ENCODE results near the gene C1QTNF7.

The C1QTNF7 gene

DNA sequence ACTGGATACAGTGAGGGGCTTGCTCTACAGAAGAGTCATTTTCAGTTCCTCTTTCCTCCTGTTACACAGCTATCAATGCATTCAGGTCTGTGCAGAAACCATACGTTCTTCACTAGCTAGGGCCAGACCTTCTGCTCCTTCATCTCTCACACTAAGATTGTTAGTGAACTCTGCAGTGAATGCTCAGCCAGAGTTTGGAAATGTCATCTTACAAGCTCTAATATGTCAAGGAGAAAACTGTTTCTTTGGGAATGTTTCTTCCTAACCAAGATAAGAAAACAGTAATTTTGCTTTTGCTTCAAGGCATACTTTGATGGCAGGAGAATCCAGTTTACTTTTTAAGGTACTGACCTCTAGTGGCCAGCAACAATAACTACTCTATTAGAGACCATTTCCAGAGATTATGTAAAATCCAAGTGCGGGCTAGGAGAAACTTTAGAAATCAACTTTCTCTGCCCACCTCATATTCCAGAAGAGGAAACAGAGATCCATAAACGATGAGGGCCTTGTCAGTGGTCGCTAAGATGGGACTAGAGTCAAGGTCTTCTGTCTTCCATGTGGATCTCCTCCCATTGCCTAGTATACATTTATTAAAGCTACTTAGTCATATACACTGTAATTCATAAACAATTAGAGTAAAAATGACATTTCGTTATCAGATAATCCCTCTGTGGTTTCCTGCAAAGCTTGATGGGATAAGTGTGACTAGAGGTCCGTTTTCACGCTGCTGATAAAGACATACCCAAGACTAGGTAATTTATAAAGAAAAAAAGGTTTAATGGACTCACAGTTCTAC is 29.8 kb downstream of the C1QTNF7 start:
- no peak for DNase-seq (ENCODE audit: low read depth, low spot score)

DNA sequence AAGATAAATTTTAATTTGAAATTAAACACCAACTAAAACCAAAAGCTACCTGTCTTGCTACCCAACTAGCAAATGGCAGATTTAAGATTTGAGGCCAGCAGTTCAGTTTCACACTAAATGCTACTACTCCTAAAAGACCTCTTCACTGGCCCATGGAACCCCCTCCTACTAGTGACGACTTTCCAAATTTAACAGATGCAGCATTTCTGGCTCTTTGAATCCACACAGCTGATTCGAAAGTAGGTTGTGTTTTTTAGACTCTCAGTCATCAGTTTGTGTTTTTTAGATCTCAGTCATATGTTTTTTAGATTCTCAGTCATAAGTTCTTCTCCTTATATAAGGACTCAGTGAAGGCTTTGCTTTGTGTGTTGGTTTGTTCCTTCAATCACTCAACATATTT is 30.8 kb downstream of the C1QTNF7 start:
- no peak for DNase-seq (ENCODE audit: low read depth, low spot score)

DNA sequence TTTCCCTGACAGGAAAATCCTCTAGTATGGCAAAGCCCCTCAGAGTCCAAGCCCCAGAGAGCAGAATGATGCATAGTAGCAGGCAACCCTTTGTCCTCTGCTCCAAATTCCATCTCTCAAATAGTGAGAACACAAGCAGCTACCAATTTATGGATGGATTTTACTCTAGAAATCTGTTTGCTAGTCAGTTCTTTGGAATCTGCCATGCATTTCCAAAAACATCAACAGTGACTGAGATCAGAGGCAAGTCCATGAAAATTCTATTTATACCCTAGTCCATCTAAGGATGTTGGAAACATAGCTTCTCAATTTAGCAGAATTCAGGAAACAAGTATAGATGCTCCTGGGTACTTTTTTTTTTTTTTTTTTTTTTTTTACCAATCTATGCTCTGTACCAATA is 31.9 kb downstream of the C1QTNF7 start:
- DNase-seq (ENCODE audit: low read depth, low spot score) = no peak

DNA sequence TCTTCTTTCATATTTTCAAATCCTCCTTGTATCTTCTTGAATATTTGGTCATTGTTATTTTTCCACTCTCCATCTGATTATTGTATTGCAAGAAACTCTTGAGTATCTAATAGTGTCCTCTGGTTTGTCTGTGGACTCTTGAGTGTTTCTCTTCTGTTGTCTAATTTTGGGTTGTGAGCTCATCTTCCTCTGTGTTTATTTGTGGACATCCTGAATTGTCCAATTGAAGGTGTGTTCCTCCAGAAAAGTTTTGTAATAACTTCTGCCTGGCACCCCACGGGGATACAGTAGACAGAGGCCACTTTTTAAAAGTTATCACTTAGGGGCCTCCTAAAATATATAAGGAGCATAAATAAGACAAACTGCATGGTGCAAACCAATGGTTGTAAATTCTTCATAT is 38.8 kb downstream of the C1QTNF7 start:
- no peak for DNase-seq (ENCODE audit: low read depth, low spot score)

DNA sequence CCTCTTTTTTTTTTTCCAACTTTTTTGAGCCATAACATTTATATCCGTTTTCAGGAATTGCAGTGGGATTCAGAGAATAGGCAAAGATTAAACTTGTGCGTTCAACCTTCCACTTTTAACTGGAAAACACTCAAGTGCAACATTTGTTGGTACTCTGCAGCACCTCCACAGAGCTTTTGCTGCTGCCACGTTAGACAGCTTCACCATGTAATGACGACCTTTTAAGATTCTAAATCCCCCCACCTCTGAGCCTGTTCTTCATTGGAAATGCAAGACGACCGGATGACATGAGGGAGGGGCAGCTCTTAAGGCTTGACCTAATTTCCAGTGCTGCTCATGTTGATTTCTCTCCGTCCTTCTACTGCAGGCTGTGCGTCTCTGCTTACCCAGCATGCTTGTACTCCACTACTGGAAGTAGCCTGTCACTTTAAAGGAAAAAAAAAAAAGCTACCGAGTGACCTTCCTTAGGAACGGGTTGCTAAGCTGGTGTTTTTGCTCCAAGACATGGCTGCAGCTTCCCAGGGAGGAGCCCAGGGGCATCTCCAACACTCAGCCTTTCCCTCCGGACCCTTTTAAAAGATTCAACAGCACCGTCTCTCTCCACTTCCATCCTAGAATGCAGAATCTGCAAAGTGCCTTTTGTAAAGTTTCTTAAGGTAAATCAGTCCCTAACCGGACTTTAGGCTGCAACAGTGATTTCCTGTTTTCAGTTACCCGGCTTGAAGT is 41.7 kb downstream of the C1QTNF7 start, which contains the start of gene CC2D2A:
TSS of gene CC2D2A (plus strand) at position 481 of the 726 bp plus-strand sequence. CDS start 6,051 bp downstream, outside the sequence.
- no peak for DNase-seq (ENCODE audit: low read depth, low spot score)

DNA sequence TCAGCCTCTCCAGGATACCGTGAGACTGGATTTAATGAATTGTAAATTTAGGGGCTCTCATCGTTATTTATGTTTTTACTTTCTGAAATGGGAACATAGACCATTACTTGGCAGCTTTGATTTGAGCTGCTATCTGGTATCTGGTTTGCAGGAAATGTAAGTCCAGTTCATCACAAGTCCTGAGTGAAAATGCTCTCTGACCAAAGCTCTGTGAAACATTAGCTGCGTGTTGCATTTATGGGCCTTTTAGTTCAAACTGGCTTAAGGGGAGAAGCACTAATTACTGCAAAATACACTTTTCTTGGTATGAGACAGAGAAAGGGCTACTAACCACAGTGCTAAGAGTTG is 42.3 kb downstream of the C1QTNF7 start:
- DNase-seq (ENCODE audit: low read depth, low spot score) = no peak

DNA sequence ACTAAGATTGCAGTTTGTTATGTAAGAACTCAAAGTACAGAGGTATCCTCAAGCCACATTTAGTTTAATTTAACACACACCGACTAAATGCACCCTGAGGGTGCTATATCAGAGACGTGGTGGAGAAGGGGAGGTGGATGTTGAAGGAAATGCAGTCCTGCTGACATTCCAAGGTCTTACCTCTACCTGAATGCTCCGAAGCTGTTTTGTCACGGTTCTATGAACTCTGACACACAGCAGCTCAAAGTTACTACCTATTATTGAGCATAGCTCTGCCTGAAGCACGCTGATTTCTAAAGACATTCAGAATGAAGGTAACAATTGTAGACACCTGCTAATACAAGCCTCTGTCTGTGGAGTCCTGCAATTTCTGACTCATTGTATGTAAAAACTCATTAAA is 48.6 kb downstream of the C1QTNF7 start:
- DNase-seq (ENCODE audit: low read depth, low spot score) = no peak

DNA sequence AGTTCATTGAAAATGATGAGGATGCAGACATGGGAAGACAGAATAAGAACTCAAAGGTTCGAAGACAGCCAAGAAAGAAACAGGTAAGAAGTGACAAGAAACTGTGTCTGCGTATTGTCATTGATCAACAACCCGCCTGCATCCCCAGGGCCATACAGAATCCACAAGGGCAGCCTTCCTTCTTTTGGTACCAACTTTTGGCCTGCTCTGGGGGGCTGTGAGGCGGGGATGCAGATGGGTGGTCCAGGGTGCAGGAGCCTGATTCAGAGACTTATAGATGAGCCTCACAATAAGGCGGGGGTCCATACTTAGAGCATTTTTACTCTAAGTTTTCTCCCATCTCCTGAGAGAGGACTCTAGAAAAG is 50.9 kb downstream of the C1QTNF7 start:
- DNase-seq (ENCODE audit: low read depth, low spot score) = no peak

DNA sequence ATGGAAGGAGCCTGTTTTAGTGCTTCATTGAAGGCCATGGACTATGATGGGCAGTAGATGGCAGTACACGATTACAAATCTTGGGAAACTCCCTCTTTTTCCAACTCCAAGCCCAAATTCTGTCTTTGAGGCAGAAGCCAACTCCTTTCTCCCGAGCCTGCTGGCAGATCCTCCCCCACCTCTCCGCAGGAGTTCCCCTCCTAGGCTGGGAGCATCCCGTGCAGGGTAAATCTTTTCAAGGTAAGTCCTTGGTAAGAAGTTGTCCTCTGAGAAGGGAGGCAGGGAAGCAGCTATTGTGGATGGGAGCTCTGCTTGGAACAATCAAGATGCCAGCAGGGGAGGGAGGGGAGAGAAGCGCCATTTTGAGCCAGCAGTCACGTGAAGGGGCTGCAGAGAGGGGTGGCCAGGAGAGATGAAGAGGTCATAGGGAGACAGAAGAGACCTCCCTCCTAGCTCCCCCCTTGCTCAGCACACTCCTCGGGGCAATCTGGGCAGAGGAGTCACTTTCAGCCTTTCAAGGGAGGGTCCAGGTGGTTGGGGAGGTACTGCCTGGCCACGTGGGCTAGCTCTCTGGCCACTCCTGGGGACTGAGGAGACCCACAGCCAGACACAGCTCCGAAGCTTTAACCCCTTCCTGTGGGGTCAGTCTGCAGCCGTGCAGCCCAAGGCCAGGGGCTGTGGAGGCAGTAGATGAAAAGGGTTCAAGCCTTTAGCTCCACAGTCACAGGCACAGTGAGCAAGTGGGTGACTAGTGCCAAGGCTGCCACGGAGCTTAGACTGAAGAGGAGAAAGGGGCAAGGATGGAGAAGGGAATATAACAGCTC is 51.5 kb downstream of the C1QTNF7 start:
- peak; percentile 69 for DNase-seq (ENCODE audit: low read depth, low spot score)

DNA sequence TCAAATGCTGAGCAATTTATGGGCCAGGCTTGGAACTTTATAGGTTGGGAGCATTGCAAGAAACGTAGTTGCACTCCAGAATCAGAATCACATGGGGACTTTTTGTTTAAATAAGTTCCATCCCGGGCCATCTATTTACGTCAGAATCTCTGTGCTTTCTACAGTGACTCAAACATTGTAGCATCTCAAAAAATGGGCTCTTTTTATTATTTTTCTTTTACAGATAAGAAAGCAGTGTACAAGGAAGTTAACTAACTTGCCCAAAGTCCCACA is 52.0 kb downstream of the C1QTNF7 start:
- no peak for DNase-seq (ENCODE audit: low read depth, low spot score)

DNA sequence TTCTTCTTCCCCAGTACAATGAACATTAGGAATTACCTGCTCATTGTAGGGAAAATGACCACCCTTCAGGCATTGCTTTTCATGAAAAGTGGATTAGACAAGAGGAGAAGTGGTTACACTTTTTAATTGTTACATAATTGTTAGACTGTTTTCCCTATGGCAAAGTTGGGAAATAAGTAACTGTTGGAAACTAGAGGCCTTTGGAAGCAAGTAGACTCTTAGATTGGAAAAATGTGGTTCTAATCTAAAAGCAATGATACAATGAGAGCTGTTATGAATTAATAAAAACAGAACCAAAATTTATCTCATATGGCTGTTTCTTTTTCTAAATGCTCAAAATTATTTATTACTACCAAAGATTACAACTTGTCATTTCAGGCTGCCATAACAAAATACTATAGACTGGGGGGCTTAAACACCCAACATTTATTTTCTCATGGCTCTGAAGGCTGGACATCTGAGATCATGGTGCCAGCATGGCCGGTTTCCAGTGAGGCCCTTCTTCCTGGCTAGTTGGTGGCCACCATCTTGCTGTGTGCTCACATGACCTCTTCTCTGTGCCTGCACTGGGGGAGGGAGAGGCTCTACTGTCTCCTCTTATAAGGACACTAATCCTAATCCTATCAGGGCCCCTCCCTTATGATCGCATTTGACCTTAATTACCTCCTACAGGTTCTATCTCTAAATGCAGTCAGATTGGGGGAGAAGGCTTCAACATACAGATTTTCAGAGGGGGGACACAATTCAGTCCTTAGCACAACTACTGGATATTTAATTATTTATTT is 54.3 kb downstream of the C1QTNF7 start:
- DNase-seq (ENCODE audit: low read depth, low spot score) = no peak

DNA sequence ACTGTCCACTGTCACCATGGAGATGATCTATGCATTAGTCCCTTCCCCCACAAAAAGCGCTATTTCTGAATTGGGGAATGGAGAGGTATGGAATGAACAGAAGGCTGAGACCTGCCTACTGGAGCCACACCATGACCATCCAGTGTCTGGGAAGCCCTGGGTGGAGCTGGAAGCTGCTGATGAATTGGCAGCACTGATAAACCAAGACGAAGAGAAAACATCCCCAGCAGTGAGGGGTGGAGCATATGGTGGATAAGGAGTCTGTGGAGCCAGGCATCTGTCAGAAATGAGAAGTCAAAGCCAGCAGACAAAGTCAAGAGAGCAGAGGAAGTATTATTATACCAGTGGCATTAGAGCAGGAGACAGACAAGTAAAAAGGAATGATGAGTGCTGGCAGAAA is 55.0 kb downstream of the C1QTNF7 start:
- no peak for DNase-seq (ENCODE audit: low read depth, low spot score)

DNA sequence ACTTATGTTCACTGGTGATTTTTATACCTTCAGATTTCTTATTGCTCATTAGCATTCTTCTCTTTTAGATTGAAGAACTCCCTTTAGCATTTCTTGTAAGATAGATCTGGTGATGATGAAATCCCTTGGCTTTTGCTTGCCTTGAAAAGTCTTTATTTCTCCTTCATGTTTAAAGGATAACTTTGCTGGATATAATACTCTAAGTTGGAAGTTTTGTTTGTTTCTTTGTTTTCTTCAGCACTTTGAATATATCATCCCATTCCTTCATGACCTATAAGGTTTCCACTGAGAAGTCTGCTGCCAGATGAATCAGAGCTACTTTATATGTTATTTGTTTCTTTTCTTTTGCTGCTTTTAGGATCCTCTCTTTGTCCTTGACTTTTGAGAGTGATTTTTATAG is 60.3 kb downstream of the C1QTNF7 start:
- no peak for DNase-seq (ENCODE audit: low read depth, low spot score)

DNA sequence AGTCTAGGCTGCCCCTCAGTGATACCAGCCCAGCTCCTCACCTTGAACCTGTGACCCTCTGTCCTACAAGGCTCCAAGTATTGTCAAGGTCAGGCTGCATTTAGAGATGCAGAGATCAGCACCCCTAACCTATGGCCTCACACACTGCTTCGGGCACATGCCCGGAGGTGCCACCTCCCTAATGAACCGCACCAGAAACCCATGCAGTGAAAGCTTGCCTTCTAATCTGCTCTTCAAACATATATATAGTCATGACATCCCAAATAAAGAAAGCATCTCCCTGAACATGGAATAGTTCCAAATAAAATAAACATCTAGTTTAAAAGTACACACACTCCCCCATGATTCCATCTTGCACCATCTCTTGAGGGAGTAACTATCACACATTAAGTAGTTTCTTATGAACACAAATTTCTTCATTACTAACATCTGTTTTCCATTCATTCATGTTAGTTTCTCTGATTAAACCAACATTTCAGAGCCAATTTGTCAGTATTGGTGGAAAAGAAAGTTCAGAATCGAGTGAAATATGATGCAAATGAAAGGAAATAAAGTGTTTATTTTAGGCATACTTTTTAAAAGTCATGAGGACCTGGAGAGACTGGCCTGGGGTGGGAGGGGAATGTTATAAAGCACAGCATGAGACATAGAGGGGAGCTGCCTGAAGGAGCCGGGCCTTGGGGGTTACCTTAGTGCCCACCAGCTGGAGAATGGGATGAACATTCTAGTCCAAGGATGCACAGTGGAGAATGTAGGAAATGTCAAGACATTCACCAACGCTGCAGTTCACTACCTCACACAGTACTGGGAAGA is 61.0 kb downstream of the C1QTNF7 start:
- DNase-seq (ENCODE audit: low read depth, low spot score) = peak; percentile 86

DNA sequence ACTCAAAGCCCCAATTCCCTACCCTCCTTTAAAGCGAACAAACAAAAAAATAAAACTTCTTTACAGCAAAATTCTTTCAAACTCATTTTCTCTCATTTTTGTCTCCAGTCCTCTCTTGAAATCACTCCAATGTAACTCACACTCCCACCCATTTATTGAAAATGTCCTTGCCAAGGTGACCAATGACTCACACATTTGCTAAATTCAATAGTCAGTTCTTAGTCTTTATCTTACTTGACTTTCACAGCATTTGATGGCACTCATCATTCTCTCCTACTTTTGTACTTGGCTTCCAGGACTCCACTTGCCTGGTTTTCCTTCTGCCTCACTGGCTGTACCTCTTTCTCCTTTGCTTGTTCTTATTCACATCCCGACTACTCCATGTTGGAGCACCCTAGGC is 61.7 kb downstream of the C1QTNF7 start:
- no peak for DNase-seq (ENCODE audit: low read depth, low spot score)

DNA sequence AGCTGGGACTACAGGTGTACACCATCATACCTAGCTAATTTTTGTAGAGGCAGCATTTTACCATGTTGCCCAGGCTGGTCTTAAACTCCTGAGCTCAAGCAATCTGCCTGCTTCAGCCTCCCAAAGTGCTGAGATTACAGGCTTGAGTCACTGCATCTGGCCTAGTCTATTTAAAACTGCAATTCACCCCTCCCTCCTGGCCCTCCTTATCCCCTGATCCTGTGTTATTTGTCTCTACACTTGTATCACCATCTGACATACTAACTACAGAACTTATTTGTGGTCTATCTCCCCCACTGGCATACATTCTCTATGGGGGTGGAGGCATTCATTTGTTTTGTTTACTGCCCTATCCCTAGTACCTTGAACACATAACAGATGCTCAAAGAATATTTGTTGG is 65.6 kb downstream of the C1QTNF7 start:
- no peak for DNase-seq (ENCODE audit: low read depth, low spot score)

DNA sequence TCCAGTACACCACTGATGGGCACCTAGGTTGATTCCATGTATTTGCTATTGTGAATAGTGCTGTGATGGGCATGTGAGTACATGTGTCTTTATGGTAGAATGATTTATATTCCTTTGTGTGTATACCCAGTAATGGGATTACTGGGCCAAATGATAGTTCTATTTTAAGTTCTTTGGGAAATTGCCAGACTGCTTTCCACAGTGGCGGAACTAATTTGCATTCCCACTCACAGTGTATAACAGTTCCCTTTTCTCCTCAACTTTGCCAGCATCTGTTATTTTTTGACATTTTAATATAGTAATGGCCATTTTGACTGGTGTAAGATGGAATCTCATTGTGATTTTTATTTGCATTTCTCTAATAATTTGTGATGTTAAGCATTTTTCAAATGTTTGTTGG is 67.8 kb downstream of the C1QTNF7 start:
- DNase-seq (ENCODE audit: low read depth, low spot score) = no peak
